ENCODE measurements around the gene CHTF18.

DNA sequence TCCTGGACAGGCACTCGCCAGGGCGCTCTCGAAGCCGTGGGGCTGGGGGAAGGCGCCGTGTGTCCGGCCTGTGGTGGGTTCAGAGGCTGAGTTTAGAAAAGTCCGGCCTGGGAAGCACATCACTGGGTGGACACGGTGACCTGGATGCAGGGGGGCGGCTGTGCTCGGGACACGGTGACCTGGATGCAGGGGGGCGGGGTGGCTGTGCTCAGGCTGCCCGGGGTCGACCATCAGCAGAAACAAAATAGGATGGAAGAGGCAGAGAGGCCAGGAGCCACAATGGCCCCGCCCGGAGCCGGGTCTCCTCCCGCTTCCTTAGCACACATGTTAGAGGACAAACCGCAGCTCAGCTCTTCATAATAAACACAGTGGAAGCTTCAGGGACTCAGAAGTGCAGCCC is 55.4 kb downstream of the CHTF18 start:
- TF ChIP-seq, protein P1, sequence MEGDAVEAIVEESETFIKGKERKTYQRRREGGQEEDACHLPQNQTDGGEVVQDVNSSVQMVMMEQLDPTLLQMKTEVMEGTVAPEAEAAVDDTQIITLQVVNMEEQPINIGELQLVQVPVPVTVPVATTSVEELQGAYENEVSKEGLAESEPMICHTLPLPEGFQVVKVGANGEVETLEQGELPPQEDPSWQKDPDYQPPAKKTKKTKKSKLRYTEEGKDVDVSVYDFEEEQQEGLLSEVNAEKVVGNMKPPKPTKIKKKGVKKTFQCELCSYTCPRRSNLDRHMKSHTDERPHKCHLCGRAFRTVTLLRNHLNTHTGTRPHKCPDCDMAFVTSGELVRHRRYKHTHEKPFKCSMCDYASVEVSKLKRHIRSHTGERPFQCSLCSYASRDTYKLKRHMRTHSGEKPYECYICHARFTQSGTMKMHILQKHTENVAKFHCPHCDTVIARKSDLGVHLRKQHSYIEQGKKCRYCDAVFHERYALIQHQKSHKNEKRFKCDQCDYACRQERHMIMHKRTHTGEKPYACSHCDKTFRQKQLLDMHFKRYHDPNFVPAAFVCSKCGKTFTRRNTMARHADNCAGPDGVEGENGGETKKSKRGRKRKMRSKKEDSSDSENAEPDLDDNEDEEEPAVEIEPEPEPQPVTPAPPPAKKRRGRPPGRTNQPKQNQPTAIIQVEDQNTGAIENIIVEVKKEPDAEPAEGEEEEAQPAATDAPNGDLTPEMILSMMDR (IDR thresholded peaks at IDR 0.05) = no peak
- no peak for TF ChIP-seq POLR2A (IDR thresholded peaks at IDR 0.05)

All from body of pancreas (tissue), 4 donors.